Measurements from ENCODE around the gene RASSF1. TPM values are rescaled to one million over a fixed set of nuclear protein-coding genes. Genes with fewer than 3 reads are reported as not detected.

Gene RASSF1
- total RNA-seq, 1 experiment from 2014 or later, result 29.6 TPM

GRCh38 chr3:50317300-50317699 is 23.3 kb downstream of the RASSF1 start:
- peak overlapping the region; percentile 8 to 46 for H3K4me3 ChIP-seq (replicated peaks in 1 of 2; ENCODE audit: low read depth in 1 of 2, low read length in 2 of 2)
- intact Hi-C loops (cut with micrococcal nuclease), result no loop called here
- H3K27ac ChIP-seq (ENCODE audit: low read depth, low read length), result peak overlapping the region; percentile 98
- ATAC-seq (peak; percentile 31), DNase-seq (ENCODE audit: low read depth, low spot score) (peak; percentile 58)
- no peaks in the 10 kb centered on the region for H3K27me3 ChIP-seq (ENCODE audit: insufficient read depth, low read length)
- H3K9me3 ChIP-seq (ENCODE audit: control insufficient read depth in 1 of 2, insufficient read depth in 1 of 2, low read depth in 1 of 2, low read length in 2 of 2), result no peaks in the 10 kb centered on the region
- H3K79me2 ChIP-seq (ENCODE audit: insufficient read depth, low read length), result peaks cover 51% of the 10 kb centered on the region
- ChIA-PET CTCF (interaction anchor here (0.9 to 1.6 kb wide), 5 partner anchors 14 to 122 kb away, joined by 3 to 5 read pairs (median 3); partner anchors contain the start of genes HYAL1, HYAL3 and NAA80), POLR2A (interaction anchor here (0.9 to 1.2 kb wide), 7 partner anchors 11 to 38 kb away, joined by 3 to 8 read pairs (median 4); partner anchors contain the start of genes HYAL1, HYAL3, IFRD2 and NAA80), RAD21 (ENCODE audit: low non-redundant PET in 1 of 2, low total read pairs in 2 of 2, uncharacterized antibody in 2 of 2, unreplicated experiment in 2 of 2) (interaction anchor here (0.8 to 1.5 kb wide), 3 partner anchors 18 to 20 kb away, joined by 3 to 4 read pairs (median 3); partner anchors contain the start of genes HYAL3 (in 2 of the 2) and NAA80 (in 2 of the 2))
- no peaks in the 10 kb centered on the region for H3K9me2 ChIP-seq (ENCODE audit: insufficient read depth)
- peaks cover 2 to 17% of the 10 kb centered on the region in 2 experiments; a peak in 1 of 4 replicates for H3K36me3 ChIP-seq (ENCODE audit: control insufficient read depth in 1 of 2, insufficient read depth in 2 of 2, low read length in 2 of 2)
- TF ChIP-seq TCF7L2 (IDR thresholded peaks at IDR 0.05; ENCODE audit: borderline replicate concordance, extremely low read depth, insufficient read depth, insufficient read length) (peak; percentile 84), SRF (IDR thresholded peaks at IDR 0.05; ENCODE audit: low read depth) (no peak)
- H2AFZ ChIP-seq (ENCODE audit: low read depth, low read length, poor library complexity, severe bottlenecking), result no peak overlapping the region
- H4K20me1 ChIP-seq (ENCODE audit: insufficient read depth), result no peaks in the 10 kb centered on the region
- peak overlapping the region; percentile 65 for H3K9ac ChIP-seq (ENCODE audit: low read length)
- no TSS peak for BruUV-seq (replicated peaks)
- H3K4me1 ChIP-seq (ENCODE audit: control insufficient read depth in 1 of 2, insufficient read depth in 2 of 2, low read length in 2 of 2), result peaks cover 59 to 88% of the 10 kb centered on the region in 2 experiments
- peak overlapping the region; percentile 92 for H3K4me2 ChIP-seq (ENCODE audit: low read length)

- Histone ChIP-seq H4K20me1 (ENCODE audit: insufficient read depth) (no peaks in the 10 kb centered on the region), H3K9ac (ENCODE audit: low read length) (peak overlapping the region; percentile 65), H3K9me2 (ENCODE audit: insufficient read depth) (no peaks in the 10 kb centered on the region), H3K79me2 (ENCODE audit: insufficient read depth, low read length) (peaks cover 51% of the 10 kb centered on the region), H2AFZ (ENCODE audit: low read depth, low read length, poor library complexity, severe bottlenecking) (no peak overlapping the region), H3K9me3 (ENCODE audit: control insufficient read depth in 1 of 2, insufficient read depth in 1 of 2, low read depth in 1 of 2, low read length in 2 of 2) (no peaks in the 10 kb centered on the region), H3K4me1 (ENCODE audit: control insufficient read depth in 1 of 2, insufficient read depth in 2 of 2, low read length in 2 of 2) (peaks cover 54 to 82% of the 10 kb centered on the region in 2 experiments), H3K4me3 (replicated peaks in 1 of 2; ENCODE audit: low read depth in 1 of 2, low read length in 2 of 2) (peak overlapping the region; percentile 10 to 46), H3K4me2 (ENCODE audit: low read length) (peak overlapping the region; percentile 92), H3K27me3 (ENCODE audit: insufficient read depth, low read length) (no peaks in the 10 kb centered on the region), H3K27ac (ENCODE audit: low read depth, low read length) (peak overlapping the region; percentile 98), H3K36me3 (ENCODE audit: control insufficient read depth in 1 of 2, insufficient read depth in 2 of 2, low read length in 2 of 2) (peaks cover 2 to 17% of the 10 kb centered on the region in 2 experiments; a peak in 1 of 4 replicates)
- intact Hi-C loops (cut with micrococcal nuclease), result no loop called here
- RAD21 ChIA-PET (ENCODE audit: low non-redundant PET in 1 of 2, low total read pairs in 2 of 2, uncharacterized antibody in 2 of 2, unreplicated experiment in 2 of 2), result interaction anchor here in 1 of 2 experiments (0.9 kb wide), 1 partner anchor 17 kb away, joined by 3 read pairs; the partner anchor contains the start of genes HYAL3 and NAA80
- DNase-seq (ENCODE audit: low read depth, low spot score), result peak; percentile 93
- ATAC-seq, result peak; percentile 78
- POLR2A ChIA-PET, result interaction anchor here (0.9 to 2.1 kb wide), 8 partner anchors 11 to 37 kb away, joined by 3 to 8 read pairs (median 4); partner anchors contain the start of genes HYAL1, HYAL3, IFRD2 and NAA80
- TF ChIP-seq TCF7L2 (IDR thresholded peaks at IDR 0.05; ENCODE audit: borderline replicate concordance, extremely low read depth, insufficient read depth, insufficient read length), result no peak
- TF ChIP-seq SP1 (IDR thresholded peaks at IDR 0.05; ENCODE audit: low read depth), result no peak
- no peak for TF ChIP-seq CBX3 (IDR thresholded peaks at IDR 0.05; ENCODE audit: low read depth)
- TF ChIP-seq POLR2AphosphoS5 (IDR thresholded peaks at IDR 0.05; ENCODE audit: low read depth, low read length), result peak; percentile 84
- CTCF ChIA-PET, result interaction anchor here (0.9 to 1.6 kb wide), 5 partner anchors 14 to 122 kb away, joined by 3 to 5 read pairs (median 3); partner anchors contain the start of genes HYAL1, HYAL3 and NAA80
- BruUV-seq (replicated peaks), result no TSS peak
Observed at GRCh38 chr3:50316657-50317242, 23.9 kb downstream of the RASSF1 start.
